OCI-LY3 (cell line): ENCODE measurements around the gene MCC.

Source experiments
- EZH2phosphoT487 ChIP-seq: fragments of 200-600 bp; shearing (Covaris generic); IDR thresholded peaks from 2 replicates; pipeline ENCODE4 v1.6.1; 2018; ENCODE audit warnings: antibody characterized with exemption, mixed run types, low read depth
- TF ChIP-seq, protein P1 (sequence below): fragments of 200-600, 300-600 bp; sonication (generic); IDR thresholded peaks from 2 replicates; pipeline ENCODE4 v1.5.1; 2014; ENCODE audit warnings: antibody characterized with exemption, low read length, low read depth

GRCh38 chr5:113437111-113437510 lies 51.1 kb downstream of the MCC start:
- TF ChIP-seq, protein P1, sequence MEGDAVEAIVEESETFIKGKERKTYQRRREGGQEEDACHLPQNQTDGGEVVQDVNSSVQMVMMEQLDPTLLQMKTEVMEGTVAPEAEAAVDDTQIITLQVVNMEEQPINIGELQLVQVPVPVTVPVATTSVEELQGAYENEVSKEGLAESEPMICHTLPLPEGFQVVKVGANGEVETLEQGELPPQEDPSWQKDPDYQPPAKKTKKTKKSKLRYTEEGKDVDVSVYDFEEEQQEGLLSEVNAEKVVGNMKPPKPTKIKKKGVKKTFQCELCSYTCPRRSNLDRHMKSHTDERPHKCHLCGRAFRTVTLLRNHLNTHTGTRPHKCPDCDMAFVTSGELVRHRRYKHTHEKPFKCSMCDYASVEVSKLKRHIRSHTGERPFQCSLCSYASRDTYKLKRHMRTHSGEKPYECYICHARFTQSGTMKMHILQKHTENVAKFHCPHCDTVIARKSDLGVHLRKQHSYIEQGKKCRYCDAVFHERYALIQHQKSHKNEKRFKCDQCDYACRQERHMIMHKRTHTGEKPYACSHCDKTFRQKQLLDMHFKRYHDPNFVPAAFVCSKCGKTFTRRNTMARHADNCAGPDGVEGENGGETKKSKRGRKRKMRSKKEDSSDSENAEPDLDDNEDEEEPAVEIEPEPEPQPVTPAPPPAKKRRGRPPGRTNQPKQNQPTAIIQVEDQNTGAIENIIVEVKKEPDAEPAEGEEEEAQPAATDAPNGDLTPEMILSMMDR, result no peak
- no peak for TF ChIP-seq EZH2phosphoT487
